Mucosa of rectum (tissue), 2 donors: ENCODE data around the gene NF1.
"Not testable (repeated sequence)": the region's sequence is repeated elsewhere in the genome, so short reads cannot be mapped to it uniquely, and the experiment has no call there.

Experiments used
- H3K27ac ChIP-seq, 2 donors: one replicate each; pipeline ENCODE4 v1.7.0; 2013; ENCODE audit warnings: inconsistent platforms in 2 of 2, low read depth in 2 of 2, low read length in 2 of 2
- H3K27me3 ChIP-seq, 2 donors: one replicate each; pipeline ENCODE4 v1.7.0; 2013; ENCODE audit warnings: low read length in 2 of 2; ENCODE audit not compliant: control insufficient read depth in 2 of 2, insufficient read depth in 2 of 2
- H3K36me3 ChIP-seq, 2 donors: one replicate each; pipeline ENCODE4 v1.7.0; 2013; ENCODE audit warnings: low read length in 2 of 2; ENCODE audit not compliant: control insufficient read depth in 2 of 2, insufficient read depth in 2 of 2
- H3K4me1 ChIP-seq, 2 donors: one replicate each; pipeline ENCODE4 v1.7.0; 2013; ENCODE audit warnings: low read length in 2 of 2, mild to moderate bottlenecking in 1 of 2; ENCODE audit not compliant: control insufficient read depth in 2 of 2, insufficient read depth in 2 of 2
- H3K4me3 ChIP-seq, 2 donors: one replicate each; pipeline ENCODE4 v1.7.0; 2013; ENCODE audit warnings: low read length in 2 of 2
- H3K9ac ChIP-seq, 2 donors: one replicate each; pipeline ENCODE4 v1.7.0; 2013; ENCODE audit warnings: low read length in 2 of 2, low read depth in 1 of 2, mild to moderate bottlenecking in 1 of 2
- H3K9me3 ChIP-seq, 2 donors: one replicate each; pipeline ENCODE4 v1.7.0; 2013; ENCODE audit warnings: low read length in 2 of 2; ENCODE audit not compliant: control insufficient read depth in 2 of 2
- donor health status: healthy.
- donor health status: Normal muscosa, but diverticular disease.

NF1 gene

DNA sequence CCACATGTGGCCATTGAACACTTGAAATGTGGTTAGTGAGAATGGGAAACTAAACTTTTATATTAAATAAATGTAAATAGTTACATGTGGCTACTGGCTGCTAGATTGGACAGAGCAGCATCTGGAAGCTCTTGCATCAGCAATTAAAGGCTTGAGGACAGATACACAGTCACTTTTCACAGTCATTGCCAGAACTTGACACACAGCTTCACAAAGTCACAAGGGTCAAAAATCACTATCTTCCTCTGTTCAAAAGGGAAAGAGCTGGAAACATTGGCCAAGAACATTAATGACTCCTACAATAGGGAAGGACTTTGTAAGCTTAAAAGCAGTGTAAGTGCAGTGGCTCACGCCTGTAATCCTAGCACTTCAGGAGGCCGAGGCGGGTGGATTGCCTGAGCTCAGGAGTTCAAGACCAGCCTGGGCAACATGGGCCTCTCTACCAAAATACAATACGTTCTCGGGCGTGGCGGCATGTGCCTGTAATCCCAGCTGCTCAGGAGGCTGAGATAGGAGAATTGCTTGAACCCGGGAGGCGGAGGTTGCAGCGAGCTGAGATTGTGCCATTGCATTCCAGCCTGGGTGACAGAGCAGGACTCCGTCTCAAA, 288.0 kb downstream of the NF1 start:
- H3K9me3 ChIP-seq, H3K27me3 ChIP-seq, H3K36me3 ChIP-seq, H3K9ac ChIP-seq, H3K27ac ChIP-seq, H3K4me1 ChIP-seq, H3K4me3 ChIP-seq: not testable (repeated sequence)

- H3K4me3 ChIP-seq, H3K9ac ChIP-seq, H3K36me3 ChIP-seq, H3K4me1 ChIP-seq, H3K27me3 ChIP-seq, H3K27ac ChIP-seq, H3K9me3 ChIP-seq: not testable (repeated sequence)
These were observed 288.7 kb downstream of the NF1 start for GRCh38 chr17:31383488-31383887.

GRCh38 chr17:31385428-31386285, 290.9 kb downstream of the NF1 start:
- Histone ChIP-seq H3K27me3 (peaks cover 11 to 14% of the 10 kb centered on the region in 2 donors), H3K4me1 (no peaks in the 10 kb centered on the region), H3K36me3 (peaks cover 0 to 9% of the 10 kb centered on the region in 2 donors), H3K4me3 (no peak overlapping the region), H3K9ac (no peak overlapping the region), H3K27ac (no peak overlapping the region), H3K9me3 (no peaks in the 10 kb centered on the region)

DNA sequence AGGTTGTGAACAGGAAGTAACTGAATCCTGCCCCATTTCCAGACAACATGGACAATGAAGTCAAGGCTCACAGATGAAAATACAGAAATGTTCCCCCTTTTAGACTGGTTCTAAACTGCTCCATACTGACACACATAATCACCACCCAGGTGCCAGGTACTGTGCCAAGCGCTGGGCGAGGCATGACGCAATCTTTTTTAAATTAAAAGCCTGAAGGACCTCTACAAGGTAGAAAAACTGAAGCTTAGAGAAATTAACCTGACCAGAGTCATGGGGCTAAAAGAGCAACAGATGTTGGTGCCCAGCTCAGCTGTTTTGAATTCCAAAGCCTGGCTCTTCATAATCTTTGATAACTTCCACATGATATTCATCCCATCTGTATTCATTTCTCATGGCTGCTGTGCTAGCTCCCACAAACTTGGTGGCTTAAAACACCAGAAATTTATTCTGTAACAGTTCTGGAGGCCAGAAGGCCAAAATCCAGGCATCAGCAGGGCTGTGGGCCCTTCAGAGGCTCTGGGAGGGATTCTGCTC, 291.8 kb downstream of the NF1 start:
- Histone ChIP-seq H3K9ac (no peak overlapping the region), H3K9me3 (no peaks in the 10 kb centered on the region), H3K4me3 (no peak overlapping the region), H3K4me1 (no peaks in the 10 kb centered on the region), H3K36me3 (peaks cover 0 to 9% of the 10 kb centered on the region in 2 donors), H3K27ac (no peak overlapping the region), H3K27me3 (peaks cover 17 to 19% of the 10 kb centered on the region in 2 donors)

- Histone ChIP-seq H3K36me3 (peaks cover 0 to 5% of the 10 kb centered on the region in 2 donors), H3K4me3 (no peak overlapping the region), H3K9me3 (no peaks in the 10 kb centered on the region), H3K27ac (no peak overlapping the region), H3K9ac (no peak overlapping the region), H3K4me1 (no peaks in the 10 kb centered on the region), H3K27me3 (peaks cover 21 to 23% of the 10 kb centered on the region in 2 donors)
These were observed 292.7 kb downstream of the NF1 start for GRCh38 chr17:31387438-31387837.

- no peak overlapping the region for H3K27ac ChIP-seq
- H3K9ac ChIP-seq: no peak overlapping the region
- H3K9me3 ChIP-seq: no peaks in the 10 kb centered on the region
- no peaks in the 10 kb centered on the region for H3K4me1 ChIP-seq
- no peaks in the 10 kb centered on the region for H3K36me3 ChIP-seq
- H3K4me3 ChIP-seq: no peak overlapping the region
- peaks cover 30 to 32% of the 10 kb centered on the region in 2 donors for H3K27me3 ChIP-seq
These were observed 293.6 kb downstream of the NF1 start for GRCh38 chr17:31388351-31388750.

- Histone ChIP-seq H3K9me3 (no peaks in the 10 kb centered on the region), H3K4me1 (no peaks in the 10 kb centered on the region), H3K36me3 (no peaks in the 10 kb centered on the region), H3K4me3 (no peak overlapping the region), H3K9ac (no peak overlapping the region), H3K27me3 (peaks cover 33 to 36% of the 10 kb centered on the region in 2 donors), H3K27ac (no peak overlapping the region)
These were observed 294.2 kb downstream of the NF1 start for GRCh38 chr17:31388770-31389656.

- H3K36me3 ChIP-seq: no peaks in the 10 kb centered on the region
- H3K4me3 ChIP-seq: no peak overlapping the region
- no peak overlapping the region for H3K9ac ChIP-seq
- H3K27me3 ChIP-seq: peaks cover 33 to 39% of the 10 kb centered on the region in 2 donors
- H3K4me1 ChIP-seq: no peaks in the 10 kb centered on the region
- no peak overlapping the region for H3K27ac ChIP-seq
- H3K9me3 ChIP-seq: no peaks in the 10 kb centered on the region
These were observed 295.0 kb downstream of the NF1 start for GRCh38 chr17:31389657-31390381.

DNA sequence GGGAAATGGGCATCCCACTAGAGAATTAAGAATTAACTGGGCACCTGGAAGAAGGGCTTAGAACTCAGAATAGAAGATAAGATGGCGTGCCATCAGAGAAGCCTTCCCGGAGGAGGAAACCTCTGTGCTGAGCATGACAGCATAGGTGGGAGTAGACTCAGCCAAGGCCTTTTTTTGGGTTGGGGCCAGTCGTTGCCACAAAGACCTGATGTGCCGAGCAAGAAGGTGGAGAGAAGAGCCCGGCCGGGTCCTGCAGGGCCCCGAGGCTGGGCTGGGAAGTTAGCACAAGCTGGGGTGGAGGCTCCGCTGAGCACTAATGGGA, 295.6 kb downstream of the NF1 start:
- no peak overlapping the region for H3K27ac ChIP-seq
- no peaks in the 10 kb centered on the region for H3K4me1 ChIP-seq
- H3K4me3 ChIP-seq: no peak overlapping the region
- H3K9me3 ChIP-seq: no peaks in the 10 kb centered on the region
- H3K36me3 ChIP-seq: no peaks in the 10 kb centered on the region
- H3K9ac ChIP-seq: no peak overlapping the region
- H3K27me3 ChIP-seq: peaks cover 33 to 39% of the 10 kb centered on the region in 2 donors
